NT2/D1 (cell line): Measurements from ENCODE around the gene PANK2.

ENCODE experiments used
- DNase-seq: peaks from one replicate; pipeline ENCODE4 v3.0.0-alpha.2; 2011; ENCODE audit warnings: low read depth, low spot score
- H3K27me3 ChIP-seq: 2 replicates; pipeline ENCODE4 v1.6.0; 2011; ENCODE audit warnings: mild to moderate bottlenecking; ENCODE audit not compliant: insufficient read length, insufficient read depth
- H3K36me3 ChIP-seq: 2 replicates; pipeline ENCODE4 v1.6.1; 2011; ENCODE audit warnings: mild to moderate bottlenecking, low read length, mixed read lengths; ENCODE audit not compliant: insufficient read depth, insufficient read length
- H3K4me1 ChIP-seq: 2 replicates; pipeline ENCODE4 v1.5.1; 2011; ENCODE audit not compliant: insufficient read depth, insufficient read length
- H3K4me3 ChIP-seq: 2 replicates; pipeline ENCODE4 v1.5.1; 2011; ENCODE audit warnings: low read depth; ENCODE audit not compliant: insufficient read length
- H3K9ac ChIP-seq: 2 replicates; pipeline ENCODE4 v1.6.0; 2011; ENCODE audit warnings: low read depth; ENCODE audit not compliant: insufficient read length
- H3K9me3 ChIP-seq: 2 replicates; pipeline ENCODE4 v1.5.1; 2011; ENCODE audit warnings: mild to moderate bottlenecking, low read length; ENCODE audit not compliant: insufficient read depth
- SUZ12 ChIP-seq: IDR thresholded peaks from 2 replicates; pipeline ENCODE4 v1.6.1; 2011; ENCODE audit not compliant: insufficient read length, insufficient read depth; ENCODE audit errors: extremely low read depth
- YY1 ChIP-seq: IDR thresholded peaks from 2 replicates; pipeline ENCODE4 v1.6.1; 2011; ENCODE audit not compliant: insufficient read length, insufficient read depth
- ZNF274 ChIP-seq: IDR thresholded peaks from 2 replicates; pipeline ENCODE4 v1.6.1; 2011; ENCODE audit warnings: mild to moderate bottlenecking, low read depth, low read length

Gene PANK2

GRCh38 chr20:3925113-3925695 lies 36.0 kb downstream of the PANK2 start:
- TF ChIP-seq ZNF274 = no peak
- no peak for TF ChIP-seq YY1
- no peak for TF ChIP-seq SUZ12
- Histone ChIP-seq H3K4me3 (no peak overlapping the region), H3K4me1 (peaks cover 7% of the 10 kb centered on the region), H3K36me3 (peaks cover 47% of the 10 kb centered on the region), H3K9me3 (no peaks in the 10 kb centered on the region), H3K9ac (no peak overlapping the region), H3K27me3 (no peaks in the 10 kb centered on the region)
- no peak for DNase-seq

GRCh38 chr20:3925899-3926638 lies 36.9 kb downstream of the PANK2 start:
- Histone ChIP-seq H3K27me3 (no peaks in the 10 kb centered on the region), H3K9me3 (no peaks in the 10 kb centered on the region), H3K36me3 (peaks cover 41% of the 10 kb centered on the region), H3K9ac (no peak overlapping the region), H3K4me1 (peaks cover 7% of the 10 kb centered on the region), H3K4me3 (no peak overlapping the region)
- no peak for DNase-seq
- no peak for TF ChIP-seq ZNF274
- TF ChIP-seq SUZ12 = no peak
- TF ChIP-seq YY1 = no peak

- Histone ChIP-seq H3K9ac (no peak overlapping the region), H3K4me3 (no peak overlapping the region), H3K27me3 (no peaks in the 10 kb centered on the region), H3K36me3 (peaks cover 35% of the 10 kb centered on the region), H3K4me1 (peaks cover 5% of the 10 kb centered on the region), H3K9me3 (no peaks in the 10 kb centered on the region)
- DNase-seq = no peak
- TF ChIP-seq SUZ12 = no peak
- no peak for TF ChIP-seq YY1
- no peak for TF ChIP-seq ZNF274
These were observed 38.5 kb downstream of the PANK2 start for GRCh38 chr20:3927486-3928291.

GRCh38 chr20:3929713-3930060 lies 40.5 kb downstream of the PANK2 start:
- H3K27me3 ChIP-seq = no peaks in the 10 kb centered on the region
- H3K36me3 ChIP-seq = peaks cover 34% of the 10 kb centered on the region
- no peak overlapping the region for H3K9ac ChIP-seq
- no peak overlapping the region for H3K4me3 ChIP-seq
- peaks cover 3% of the 10 kb centered on the region for H3K4me1 ChIP-seq
- TF ChIP-seq YY1 (no peak), ZNF274 (no peak), SUZ12 (no peak)
- DNase-seq = no peak
- H3K9me3 ChIP-seq = no peaks in the 10 kb centered on the region

GRCh38 chr20:3930265-3931206 lies 41.3 kb downstream of the PANK2 start:
- H3K9ac ChIP-seq = no peak overlapping the region
- TF ChIP-seq ZNF274 (no peak), YY1 (no peak), SUZ12 (no peak)
- DNase-seq = no peak
- no peaks in the 10 kb centered on the region for H3K27me3 ChIP-seq
- peaks cover 3% of the 10 kb centered on the region for H3K4me1 ChIP-seq
- H3K4me3 ChIP-seq = no peak overlapping the region
- peaks cover 33% of the 10 kb centered on the region for H3K36me3 ChIP-seq
- H3K9me3 ChIP-seq = no peaks in the 10 kb centered on the region

- Histone ChIP-seq H3K9ac (no peak overlapping the region), H3K4me3 (no peak overlapping the region), H3K4me1 (no peaks in the 10 kb centered on the region), H3K36me3 (peaks cover 26% of the 10 kb centered on the region), H3K9me3 (no peaks in the 10 kb centered on the region), H3K27me3 (no peaks in the 10 kb centered on the region)
- TF ChIP-seq ZNF274 (no peak), YY1 (no peak), SUZ12 (no peak)
- no peak for DNase-seq
These were observed 42.5 kb downstream of the PANK2 start for GRCh38 chr20:3931664-3932063.
